Measurements from ENCODE around the gene TGFBR2.
A peak's percentile ranks its signal among the peaks of the same experiment; 100 is the strongest.

The TGFBR2 gene

DNA sequence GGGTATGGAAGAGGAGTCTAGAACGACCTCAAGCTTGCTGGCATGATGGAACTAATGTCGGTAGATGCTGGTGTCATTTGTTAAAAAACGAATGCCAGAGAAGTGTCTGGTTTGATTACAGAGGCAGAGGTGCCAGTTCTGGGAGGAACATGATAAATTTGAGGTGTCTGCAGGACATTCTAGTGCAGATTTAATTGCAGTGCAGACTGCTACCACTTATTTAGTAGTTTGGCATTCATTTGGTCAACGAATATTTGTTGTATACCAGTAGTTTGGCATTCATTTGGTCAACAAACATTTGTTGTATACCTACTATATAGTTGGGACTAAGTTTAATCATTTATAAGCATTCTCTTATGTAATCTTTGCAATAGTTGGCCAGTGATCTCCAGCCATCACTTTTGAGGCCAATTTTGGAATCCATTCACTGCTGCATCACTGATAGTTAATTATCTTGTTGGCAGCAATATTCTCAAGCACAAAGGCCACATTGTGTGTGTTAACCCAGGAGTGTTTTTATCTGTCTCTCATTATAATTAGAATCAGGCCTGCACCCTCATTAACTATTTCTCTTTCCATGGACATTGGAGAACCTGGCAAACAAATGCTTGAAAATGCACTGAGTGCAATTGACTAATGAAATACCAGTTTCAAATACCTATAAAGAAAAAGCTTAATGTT is 19.5 kb upstream of the TGFBR2 start:
- Mint-ChIP-seq H3K4me1 (ENCODE audit: low read depth) (no peaks in the 10 kb centered on the region), H3K27me3 (ENCODE audit: low read depth) (no peaks in the 10 kb centered on the region), H3K4me3 (no peak overlapping the region), H3K27ac (no peak overlapping the region), H3K9me3 (peaks cover 5% of the 10 kb centered on the region), H3K36me3 (ENCODE audit: low read depth) (peaks cover 1% of the 10 kb centered on the region)
- no peak for DNase-seq (ENCODE audit: low spot score)

DNA sequence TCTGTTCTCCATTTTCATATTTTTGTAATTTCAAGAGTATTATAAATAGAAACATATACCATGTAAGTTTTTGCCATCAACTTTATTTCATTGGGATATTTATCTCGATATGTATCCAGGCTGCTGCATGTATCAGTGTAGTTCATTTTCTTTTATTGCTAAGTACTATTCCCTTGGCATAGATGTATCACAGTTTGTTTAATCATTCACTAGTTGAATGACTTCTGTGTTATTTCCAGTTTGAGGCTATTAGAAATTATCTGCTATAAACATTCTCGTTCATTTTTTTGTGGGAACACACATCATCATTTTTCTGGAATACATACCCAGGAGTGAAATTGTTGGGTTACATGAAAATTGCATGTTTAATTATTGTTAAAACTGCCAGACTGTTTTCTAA is 18.5 kb upstream of the TGFBR2 start:
- Mint-ChIP-seq H3K36me3 (ENCODE audit: low read depth) (peaks cover 1% of the 10 kb centered on the region), H3K9me3 (peaks cover 14% of the 10 kb centered on the region), H3K27me3 (ENCODE audit: low read depth) (no peaks in the 10 kb centered on the region), H3K4me1 (ENCODE audit: low read depth) (no peaks in the 10 kb centered on the region), H3K27ac (no peak overlapping the region), H3K4me3 (no peak overlapping the region)
- no peak for DNase-seq (ENCODE audit: low spot score)

DNA sequence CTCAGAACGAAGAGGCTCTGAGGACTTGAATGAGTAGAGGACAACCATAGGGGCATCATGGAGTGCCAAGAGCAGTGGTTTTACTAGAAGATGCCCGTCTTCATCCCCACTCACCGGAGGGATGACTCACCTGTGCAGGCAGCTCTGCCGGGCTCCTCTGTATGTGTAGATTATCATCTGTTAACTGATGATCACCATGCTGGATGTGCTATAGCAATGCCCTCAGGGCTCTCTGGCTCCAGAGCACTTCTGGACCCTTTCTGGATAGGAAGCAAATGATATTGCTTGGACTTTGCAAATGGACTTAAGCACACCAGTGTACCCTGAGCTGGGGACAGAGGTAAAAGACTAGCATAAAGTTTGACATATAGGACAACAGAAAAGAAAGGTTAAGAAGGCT is 10.2 kb upstream of the TGFBR2 start:
- DNase-seq (ENCODE audit: low spot score) = no peak
- H3K4me3 Mint-ChIP-seq = no peak overlapping the region

DNA sequence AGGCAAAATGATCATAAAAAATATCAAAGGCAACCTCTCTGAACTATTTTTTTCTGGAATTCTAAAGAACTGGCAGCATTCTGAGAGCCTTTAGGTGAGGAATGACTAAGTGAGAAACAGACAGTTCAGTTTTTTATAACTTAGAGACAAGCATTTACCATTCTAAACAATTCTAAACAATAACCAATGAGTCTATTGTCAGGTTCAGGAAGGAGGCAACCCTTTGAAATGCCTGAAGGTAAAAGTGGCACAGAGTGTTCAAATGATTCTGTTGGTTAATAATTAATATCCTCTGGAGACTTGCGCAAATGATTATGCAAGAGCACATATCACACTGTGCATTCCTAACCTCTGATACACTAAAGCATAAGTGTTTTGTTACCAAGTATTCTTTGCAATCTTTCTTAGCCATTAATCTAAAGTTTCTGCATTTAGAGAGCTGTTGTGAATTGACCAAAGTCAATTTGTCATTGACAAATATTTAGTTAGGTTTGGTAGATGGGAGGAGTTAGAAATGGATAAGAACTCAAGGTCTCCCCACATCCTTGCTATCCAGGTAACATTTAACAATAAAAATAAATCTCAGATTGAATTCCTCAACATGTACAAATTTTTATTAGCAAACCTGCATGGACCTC is 9.2 kb upstream of the TGFBR2 start:
- H3K27me3 Mint-ChIP-seq (ENCODE audit: low read depth) = no peaks in the 10 kb centered on the region
- no peaks in the 10 kb centered on the region for H3K36me3 Mint-ChIP-seq (ENCODE audit: low read depth)
- H3K4me3 Mint-ChIP-seq = no peak overlapping the region
- DNase-seq (ENCODE audit: low spot score) = no peak
- H3K27ac Mint-ChIP-seq = no peak overlapping the region
- peaks cover 8% of the 10 kb centered on the region for H3K9me3 Mint-ChIP-seq
- peaks cover 30% of the 10 kb centered on the region for H3K4me1 Mint-ChIP-seq (ENCODE audit: low read depth)

More for the DNA sequence above, 10.2 kb upstream of the TGFBR2 start:
- Mint-ChIP-seq H3K27ac (no peak overlapping the region), H3K9me3 (peaks cover 13% of the 10 kb centered on the region), H3K4me1 (ENCODE audit: low read depth) (peaks cover 24% of the 10 kb centered on the region), H3K36me3 (ENCODE audit: low read depth) (no peaks in the 10 kb centered on the region), H3K27me3 (ENCODE audit: low read depth) (no peaks in the 10 kb centered on the region)

DNA sequence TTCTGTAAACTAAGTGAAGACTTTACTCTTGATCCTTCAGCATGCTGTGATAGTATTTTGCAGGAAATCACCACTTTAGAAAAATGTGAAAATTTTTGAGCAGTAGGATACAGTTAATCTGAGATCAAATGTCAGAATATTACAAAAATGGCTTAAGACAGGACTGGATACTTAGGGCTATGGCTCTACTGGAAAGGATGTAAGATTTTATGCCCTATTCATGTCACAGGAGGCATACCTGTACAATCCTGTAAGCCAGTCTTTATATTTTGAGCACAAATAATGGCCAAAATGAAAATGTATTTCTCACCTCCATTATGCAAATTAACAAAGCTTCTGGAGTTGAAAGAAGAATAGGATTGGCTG is 8.6 kb upstream of the TGFBR2 start:
- DNase-seq (ENCODE audit: low spot score) = no peak
- Mint-ChIP-seq H3K27ac (no peak overlapping the region), H3K4me1 (ENCODE audit: low read depth) (peaks cover 34% of the 10 kb centered on the region)

DNA sequence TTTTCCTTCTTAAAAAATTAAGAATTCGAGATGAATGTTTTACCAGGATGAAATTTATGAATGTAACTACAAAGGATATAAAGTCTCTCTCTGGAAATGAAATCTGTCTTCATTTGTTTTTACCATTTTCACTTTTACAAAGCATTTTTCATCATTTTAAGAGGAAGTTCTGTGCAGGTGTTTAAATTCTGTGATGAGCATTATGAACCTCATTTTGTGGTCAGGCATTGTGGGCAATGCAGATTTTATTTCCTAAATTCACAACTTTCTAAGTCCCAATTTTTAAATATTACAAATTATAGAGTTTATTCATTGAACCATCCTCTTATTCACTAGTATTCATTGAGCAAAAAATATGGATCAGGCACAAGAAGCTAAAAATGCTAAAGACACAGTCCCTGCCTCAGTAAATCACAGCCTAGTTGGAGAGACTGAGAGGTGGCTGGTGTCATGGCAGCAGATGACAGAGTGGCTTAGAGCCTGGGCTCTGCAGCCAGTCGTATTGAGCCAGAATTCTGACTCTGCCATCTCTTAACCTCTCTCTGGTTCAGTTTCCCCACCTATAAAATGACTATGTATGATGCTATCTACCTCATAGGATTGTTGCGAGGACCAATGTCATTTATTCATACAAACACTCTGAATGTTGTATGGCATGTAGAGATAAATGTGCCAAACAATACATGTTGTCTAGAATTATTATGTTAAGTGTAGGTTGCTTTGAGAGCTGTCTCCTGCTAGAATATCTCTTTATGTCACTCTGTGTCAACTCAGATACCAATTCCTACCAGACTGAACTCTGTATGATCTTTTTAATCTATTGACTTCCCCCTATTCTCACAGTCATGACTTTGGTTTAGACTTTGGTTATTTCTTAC is 7.5 kb upstream of the TGFBR2 start:
- Mint-ChIP-seq H3K27me3 (ENCODE audit: low read depth) (no peaks in the 10 kb centered on the region), H3K4me1 (ENCODE audit: low read depth) (peaks cover 41% of the 10 kb centered on the region), H3K27ac (peak overlapping the region; percentile 59), H3K36me3 (ENCODE audit: low read depth) (no peaks in the 10 kb centered on the region), H3K4me3 (no peak overlapping the region), H3K9me3 (no peaks in the 10 kb centered on the region)
- DNase-seq (ENCODE audit: low spot score) = no peak

More for the DNA sequence above, 8.6 kb upstream of the TGFBR2 start:
- no peaks in the 10 kb centered on the region for H3K27me3 Mint-ChIP-seq (ENCODE audit: low read depth)
- peaks cover 3% of the 10 kb centered on the region for H3K9me3 Mint-ChIP-seq
- no peaks in the 10 kb centered on the region for H3K36me3 Mint-ChIP-seq (ENCODE audit: low read depth)
- H3K4me3 Mint-ChIP-seq = no peak overlapping the region

- no peaks in the 10 kb centered on the region for H3K36me3 Mint-ChIP-seq (ENCODE audit: low read depth)
- H3K27me3 Mint-ChIP-seq (ENCODE audit: low read depth) = no peaks in the 10 kb centered on the region
- no peak for DNase-seq (ENCODE audit: low spot score)
- H3K4me1 Mint-ChIP-seq (ENCODE audit: low read depth) = peaks cover 57% of the 10 kb centered on the region
- no peaks in the 10 kb centered on the region for H3K9me3 Mint-ChIP-seq
- H3K4me3 Mint-ChIP-seq = no peak overlapping the region
- no peak overlapping the region for H3K27ac Mint-ChIP-seq
Observed at GRCh38 chr3:30600572-30600971, 5.8 kb upstream of the TGFBR2 start.

DNA sequence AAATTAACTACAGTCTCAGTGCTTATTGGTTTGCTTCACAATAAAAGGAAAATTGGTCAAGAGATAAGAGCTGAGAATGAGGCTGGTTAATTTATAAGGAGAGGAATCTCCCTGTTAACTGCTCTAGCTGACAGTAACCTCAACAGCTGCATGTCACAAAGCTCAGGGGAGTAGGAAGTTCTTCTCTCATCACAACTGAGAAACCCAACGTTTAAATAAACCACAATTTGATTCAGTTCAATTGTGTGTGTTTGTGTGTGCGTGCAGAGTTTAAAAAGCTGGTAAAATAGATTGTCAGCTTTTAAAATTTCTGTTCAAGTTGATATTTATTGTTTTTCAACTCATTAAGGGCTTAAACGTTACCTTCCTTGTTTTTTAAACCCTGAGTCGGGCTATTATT is 3.5 kb upstream of the TGFBR2 start:
- no peaks in the 10 kb centered on the region for H3K27me3 Mint-ChIP-seq (ENCODE audit: low read depth)
- H3K9me3 Mint-ChIP-seq = no peaks in the 10 kb centered on the region
- H3K36me3 Mint-ChIP-seq (ENCODE audit: low read depth) = peaks cover 4% of the 10 kb centered on the region
- H3K27ac Mint-ChIP-seq = peak overlapping the region; percentile 49
- peaks cover 58% of the 10 kb centered on the region for H3K4me1 Mint-ChIP-seq (ENCODE audit: low read depth)
- peak overlapping the region; percentile 96 for H3K4me3 Mint-ChIP-seq
- no peak for DNase-seq (ENCODE audit: low spot score)

DNA sequence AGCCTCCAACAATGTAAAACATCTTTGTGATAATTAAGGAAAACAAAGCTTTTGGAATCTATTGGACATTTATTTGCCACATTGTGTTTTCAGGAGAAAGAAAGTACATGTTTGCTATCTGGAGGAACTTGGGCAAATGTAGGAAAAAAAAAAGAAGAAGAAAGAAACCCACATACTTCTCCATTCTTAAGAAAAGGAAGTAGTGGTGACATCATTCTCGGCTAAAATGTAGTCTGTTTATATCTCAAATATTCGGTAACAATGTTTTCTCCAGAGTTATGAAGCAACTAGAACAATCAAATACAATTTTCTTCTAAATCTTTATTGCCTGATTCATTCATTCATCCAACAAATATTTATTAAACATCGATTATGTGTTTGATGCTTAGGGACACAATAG is 2.3 kb upstream of the TGFBR2 start:
- peaks cover 52% of the 10 kb centered on the region for H3K4me1 Mint-ChIP-seq (ENCODE audit: low read depth)
- H3K27ac Mint-ChIP-seq = peak overlapping the region; percentile 87
- H3K9me3 Mint-ChIP-seq = no peaks in the 10 kb centered on the region
- peak overlapping the region; percentile 96 for H3K4me3 Mint-ChIP-seq
- peaks cover 12% of the 10 kb centered on the region for H3K36me3 Mint-ChIP-seq (ENCODE audit: low read depth)
- H3K27me3 Mint-ChIP-seq (ENCODE audit: low read depth) = no peaks in the 10 kb centered on the region
- no peak for DNase-seq (ENCODE audit: low spot score)

- Mint-ChIP-seq H3K27ac (peak overlapping the region; percentile 87), H3K36me3 (ENCODE audit: low read depth) (peaks cover 13% of the 10 kb centered on the region), H3K27me3 (ENCODE audit: low read depth) (no peaks in the 10 kb centered on the region), H3K4me3 (peak overlapping the region; percentile 96), H3K4me1 (ENCODE audit: low read depth) (peaks cover 50% of the 10 kb centered on the region), H3K9me3 (no peaks in the 10 kb centered on the region)
- no peak for DNase-seq (ENCODE audit: low spot score)
Observed at GRCh38 chr3:30604558-30604957, 1.8 kb upstream of the TGFBR2 start.

GRCh38 chr3:30605005-30605404 is 1.4 kb upstream of the TGFBR2 start:
- no peaks in the 10 kb centered on the region for H3K9me3 Mint-ChIP-seq
- peak overlapping the region; percentile 87 for H3K27ac Mint-ChIP-seq
- H3K27me3 Mint-ChIP-seq (ENCODE audit: low read depth) = no peaks in the 10 kb centered on the region
- H3K36me3 Mint-ChIP-seq (ENCODE audit: low read depth) = peaks cover 17% of the 10 kb centered on the region
- no peak for DNase-seq (ENCODE audit: low spot score)
- H3K4me3 Mint-ChIP-seq = peak overlapping the region; percentile 96
- peaks cover 51% of the 10 kb centered on the region for H3K4me1 Mint-ChIP-seq (ENCODE audit: low read depth)

GRCh38 chr3:30605706-30606300 is 598 bp upstream of the TGFBR2 start:
- no peak for DNase-seq (ENCODE audit: low spot score)
- Mint-ChIP-seq H3K4me3 (peak overlapping the region; percentile 96), H3K36me3 (ENCODE audit: low read depth) (peaks cover 21% of the 10 kb centered on the region), H3K4me1 (ENCODE audit: low read depth) (peaks cover 57% of the 10 kb centered on the region), H3K27ac (peak overlapping the region; percentile 98), H3K9me3 (no peaks in the 10 kb centered on the region), H3K27me3 (ENCODE audit: low read depth) (no peaks in the 10 kb centered on the region)

DNA sequence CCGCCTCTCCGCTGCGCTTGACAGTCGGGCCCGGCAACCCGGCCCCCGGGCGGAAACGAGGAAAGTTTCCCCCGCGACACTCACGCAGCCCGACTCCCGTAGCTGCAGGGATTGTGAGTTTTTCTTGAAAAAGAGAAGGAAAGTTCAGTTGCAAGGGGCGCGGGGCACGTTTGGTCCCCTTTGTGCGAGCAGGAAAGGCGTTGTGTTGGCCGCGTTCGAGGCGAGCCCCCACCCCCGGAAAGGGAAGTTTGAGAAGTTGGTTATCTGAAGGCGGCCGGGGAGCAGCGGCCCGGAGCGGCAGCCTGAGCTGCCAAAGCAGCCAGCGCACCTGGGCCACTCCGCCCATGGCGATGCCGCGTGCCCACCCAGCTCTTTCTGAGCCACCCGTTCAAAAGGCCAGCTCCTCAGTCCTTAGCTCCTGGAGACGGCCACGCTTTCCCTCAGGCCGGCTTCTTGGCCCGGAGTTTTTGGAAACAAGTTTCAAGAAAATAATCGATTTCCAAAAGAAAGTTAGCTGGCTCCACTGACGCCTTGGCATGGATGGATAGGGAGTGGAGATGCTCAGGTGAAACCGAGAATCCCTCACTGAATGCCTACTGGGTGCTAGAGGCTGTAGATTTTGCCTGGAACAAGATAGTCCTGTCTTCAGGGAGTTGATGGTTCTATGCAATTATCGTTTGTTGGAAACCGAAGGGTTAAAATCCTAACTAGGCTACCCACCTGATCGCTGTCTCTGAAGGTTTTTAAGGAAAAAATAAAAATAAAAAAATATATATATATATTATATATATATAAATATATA is 832 bp downstream of the TGFBR2 start:
- DNase-seq (ENCODE audit: low spot score) = peak; percentile 71
- Mint-ChIP-seq H3K9me3 (no peaks in the 10 kb centered on the region), H3K36me3 (ENCODE audit: low read depth) (peaks cover 24% of the 10 kb centered on the region)

More for the DNA sequence above, 832 bp downstream of the TGFBR2 start:
- Mint-ChIP-seq H3K27me3 (ENCODE audit: low read depth) (no peaks in the 10 kb centered on the region), H3K27ac (peak overlapping the region; percentile 95), H3K4me3 (peak overlapping the region; percentile 94), H3K4me1 (ENCODE audit: low read depth) (peaks cover 60% of the 10 kb centered on the region)
